Astrocyte (in vitro differentiated cells and primary cell): ENCODE data around the gene SIAH3. TPM values are rescaled to one million over a fixed set of nuclear protein-coding genes. Genes with fewer than 3 reads are reported as not detected.

ENCODE experiments used
- DNase-seq: peaks from one replicate; pipeline ENCODE4 v3.0.0-alpha.2; 2010; ENCODE audit warnings: low read depth
- FAIRE-seq: peaks from 2 replicates; lab custom pipeline; 2011; peaks lifted over from hg19 to GRCh38; lab: Jason Lieb, UNC
- H2AFZ ChIP-seq: 2 replicates; pipeline ENCODE4 v1.6.0; 2012; ENCODE audit warnings: low read depth, low read length, inconsistent platforms
- H3K27ac ChIP-seq: 2 replicates; pipeline ENCODE4 v1.5.1; 2011; ENCODE audit warnings: low read depth, low read length, inconsistent platforms
- H3K27me3 ChIP-seq: 2 replicates; pipeline ENCODE4 v1.6.0; 2011; ENCODE audit warnings: low read length, inconsistent platforms; ENCODE audit not compliant: insufficient read depth
- H3K36me3 ChIP-seq: 2 replicates; pipeline ENCODE4 v1.5.1; 2011; ENCODE audit warnings: low read length, inconsistent platforms; ENCODE audit not compliant: insufficient read depth
- H3K4me1 ChIP-seq: 2 replicates; pipeline ENCODE4 v1.5.1; 2011; ENCODE audit warnings: low read length, inconsistent platforms; ENCODE audit not compliant: insufficient read depth
- H3K4me2 ChIP-seq: 2 replicates; pipeline ENCODE4 v1.6.0; 2012; ENCODE audit warnings: low read length, inconsistent platforms
- H3K4me3 ChIP-seq: 2 replicates; pipeline ENCODE4 v1.5.1; 2011; ENCODE audit warnings: low read depth, mild to moderate bottlenecking, low read length, inconsistent platforms; ENCODE audit not compliant: insufficient read depth
- H3K79me2 ChIP-seq: 2 replicates; pipeline ENCODE4 v1.6.0; 2012; ENCODE audit warnings: mild to moderate bottlenecking, low read length, inconsistent platforms; ENCODE audit not compliant: insufficient read depth
- H3K9ac ChIP-seq: 2 replicates; pipeline ENCODE4 v1.6.0; 2012; ENCODE audit warnings: mild to moderate bottlenecking, low read length, inconsistent platforms
- H3K9me3 ChIP-seq: 2 replicates; pipeline ENCODE4 v1.5.1; 2012; ENCODE audit warnings: low read depth, mild to moderate bottlenecking, low read length, inconsistent platforms; ENCODE audit not compliant: insufficient read depth
- H4K20me1 ChIP-seq: 2 replicates; pipeline ENCODE4 v1.6.0; 2012; ENCODE audit warnings: low read length, inconsistent platforms; ENCODE audit not compliant: insufficient read depth
- H3K27ac Mint-ChIP-seq: one replicate; pipeline ENCODE4 v1.8.0; 2021; ENCODE audit warnings: mild to moderate bottlenecking, mixed read lengths; ENCODE audit not compliant: unreplicated experiment
- H3K27me3 Mint-ChIP-seq: one replicate; pipeline ENCODE4 v1.8.0; 2021; ENCODE audit warnings: low read depth, mixed read lengths; ENCODE audit not compliant: unreplicated experiment
- H3K36me3 Mint-ChIP-seq: one replicate; pipeline ENCODE4 v1.8.0; 2021; ENCODE audit warnings: low read depth, mixed read lengths; ENCODE audit not compliant: unreplicated experiment
- H3K4me1 Mint-ChIP-seq: one replicate; pipeline ENCODE4 v1.8.0; 2021; ENCODE audit warnings: low read depth, mixed read lengths; ENCODE audit not compliant: unreplicated experiment
- H3K4me3 Mint-ChIP-seq: one replicate; pipeline ENCODE4 v1.8.0; 2021; ENCODE audit warnings: mild to moderate bottlenecking, moderate library complexity, mixed read lengths; ENCODE audit not compliant: unreplicated experiment
- H3K9me3 Mint-ChIP-seq: one replicate; pipeline ENCODE4 v1.8.0; 2021; ENCODE audit warnings: mild to moderate bottlenecking, mixed read lengths; ENCODE audit not compliant: unreplicated experiment
- EZH2 ChIP-seq: IDR thresholded peaks from 2 replicates; pipeline ENCODE4 v1.6.1; 2012; ENCODE audit warnings: mild to moderate bottlenecking, low read length, inconsistent platforms; ENCODE audit not compliant: insufficient read depth
- total RNA-seq: library from RNA; stranded (reverse); gene quantifications from 2 replicates; pipeline ENCODE4 v1.2.1, GENCODE V29; 2021
- TF ChIP-seq, protein P1 (sequence below): IDR thresholded peaks from 2 replicates; pipeline ENCODE4 v1.5.1; 2011; ENCODE audit warnings: low read depth, mild to moderate bottlenecking, inconsistent platforms, low read length, moderate library complexity; ENCODE audit not compliant: insufficient read depth

The SIAH3 gene
- total RNA-seq, 1 donor from 2014 or later, result 0.07 TPM

DNA sequence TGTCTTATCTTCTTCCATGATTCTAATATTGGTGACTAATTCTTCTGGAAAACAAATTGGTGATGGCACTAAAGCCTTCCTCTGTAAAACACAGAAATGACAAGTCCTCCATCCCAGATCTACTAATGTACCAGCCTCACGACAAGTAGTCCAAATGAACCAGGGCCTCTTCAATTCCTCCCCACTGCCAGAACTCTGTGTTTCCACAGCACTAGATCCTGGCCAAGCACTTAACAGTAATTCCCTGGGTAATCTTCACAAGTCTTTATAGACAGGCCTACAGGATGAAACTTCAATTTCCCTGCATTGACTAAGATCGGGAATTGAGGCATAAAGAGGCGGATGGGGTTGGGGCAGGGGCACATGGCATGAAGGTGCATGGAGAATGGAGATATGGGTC, 52.7 kb downstream of the SIAH3 start:
- Mint-ChIP-seq H3K4me3 (no peak overlapping the region), H3K9me3 (peaks cover 3% of the 10 kb centered on the region), H3K4me1 (no peaks in the 10 kb centered on the region), H3K27ac (no peak overlapping the region), H3K36me3 (no peaks in the 10 kb centered on the region), H3K27me3 (peaks cover 9% of the 10 kb centered on the region)
- no peak for DNase-seq
- H2AFZ ChIP-seq, result no peak overlapping the region
- no peak overlapping the region for H3K4me3 ChIP-seq
- H3K79me2 ChIP-seq, result no peaks in the 10 kb centered on the region
- no peaks in the 10 kb centered on the region for H3K9me3 ChIP-seq
- no peak for FAIRE-seq
- H3K27ac ChIP-seq, result no peak overlapping the region
- no peaks in the 10 kb centered on the region for H3K36me3 ChIP-seq
- TF ChIP-seq, protein P1, sequence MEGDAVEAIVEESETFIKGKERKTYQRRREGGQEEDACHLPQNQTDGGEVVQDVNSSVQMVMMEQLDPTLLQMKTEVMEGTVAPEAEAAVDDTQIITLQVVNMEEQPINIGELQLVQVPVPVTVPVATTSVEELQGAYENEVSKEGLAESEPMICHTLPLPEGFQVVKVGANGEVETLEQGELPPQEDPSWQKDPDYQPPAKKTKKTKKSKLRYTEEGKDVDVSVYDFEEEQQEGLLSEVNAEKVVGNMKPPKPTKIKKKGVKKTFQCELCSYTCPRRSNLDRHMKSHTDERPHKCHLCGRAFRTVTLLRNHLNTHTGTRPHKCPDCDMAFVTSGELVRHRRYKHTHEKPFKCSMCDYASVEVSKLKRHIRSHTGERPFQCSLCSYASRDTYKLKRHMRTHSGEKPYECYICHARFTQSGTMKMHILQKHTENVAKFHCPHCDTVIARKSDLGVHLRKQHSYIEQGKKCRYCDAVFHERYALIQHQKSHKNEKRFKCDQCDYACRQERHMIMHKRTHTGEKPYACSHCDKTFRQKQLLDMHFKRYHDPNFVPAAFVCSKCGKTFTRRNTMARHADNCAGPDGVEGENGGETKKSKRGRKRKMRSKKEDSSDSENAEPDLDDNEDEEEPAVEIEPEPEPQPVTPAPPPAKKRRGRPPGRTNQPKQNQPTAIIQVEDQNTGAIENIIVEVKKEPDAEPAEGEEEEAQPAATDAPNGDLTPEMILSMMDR, result no peak
- no peak for TF ChIP-seq EZH2
- peaks cover 2% of the 10 kb centered on the region for H3K27me3 ChIP-seq
- H3K4me1 ChIP-seq, result no peaks in the 10 kb centered on the region
- H3K9ac ChIP-seq, result no peak overlapping the region
- no peaks in the 10 kb centered on the region for H4K20me1 ChIP-seq
- H3K4me2 ChIP-seq, result no peak overlapping the region

GRCh38 chr13:45796426-45797235, 54.9 kb downstream of the SIAH3 start:
- peaks cover 2% of the 10 kb centered on the region for H3K27me3 ChIP-seq
- no peaks in the 10 kb centered on the region for H4K20me1 ChIP-seq
- H3K4me3 ChIP-seq, result no peak overlapping the region
- H3K9ac ChIP-seq, result no peak overlapping the region
- DNase-seq (no peak), FAIRE-seq (no peak)
- H3K27ac Mint-ChIP-seq, result no peak overlapping the region
- peaks cover 4% of the 10 kb centered on the region for H3K9me3 Mint-ChIP-seq
- H3K79me2 ChIP-seq, result no peaks in the 10 kb centered on the region
- H3K4me1 ChIP-seq, result no peaks in the 10 kb centered on the region
- H3K9me3 ChIP-seq, result no peaks in the 10 kb centered on the region
- H3K36me3 ChIP-seq, result no peaks in the 10 kb centered on the region
- H3K4me3 Mint-ChIP-seq, result no peak overlapping the region
- H3K4me2 ChIP-seq, result no peak overlapping the region
- peaks cover 3% of the 10 kb centered on the region for H3K36me3 Mint-ChIP-seq
- no peaks in the 10 kb centered on the region for H3K4me1 Mint-ChIP-seq
- no peak overlapping the region for H3K27ac ChIP-seq
- no peak for TF ChIP-seq EZH2
- TF ChIP-seq, protein P1, result no peak
- peaks cover 9% of the 10 kb centered on the region for H3K27me3 Mint-ChIP-seq
- H2AFZ ChIP-seq, result no peak overlapping the region

- H2AFZ ChIP-seq, result no peak overlapping the region
- no peak overlapping the region for H3K4me3 ChIP-seq
- H3K36me3 ChIP-seq, result no peaks in the 10 kb centered on the region
- FAIRE-seq (no peak), DNase-seq (peak; percentile 12)
- Mint-ChIP-seq H3K27ac (no peak overlapping the region), H3K9me3 (peaks cover 2% of the 10 kb centered on the region), H3K4me3 (no peak overlapping the region), H3K27me3 (peaks cover 16% of the 10 kb centered on the region), H3K4me1 (no peaks in the 10 kb centered on the region), H3K36me3 (peaks cover 3% of the 10 kb centered on the region)
- TF ChIP-seq, protein P1, result no peak
- TF ChIP-seq EZH2, result no peak
- H3K4me2 ChIP-seq, result no peak overlapping the region
- H3K4me1 ChIP-seq, result no peaks in the 10 kb centered on the region
- H3K79me2 ChIP-seq, result no peaks in the 10 kb centered on the region
- peaks cover 4% of the 10 kb centered on the region for H3K27me3 ChIP-seq
- no peaks in the 10 kb centered on the region for H3K9me3 ChIP-seq
- H3K9ac ChIP-seq, result no peak overlapping the region
- H4K20me1 ChIP-seq, result no peaks in the 10 kb centered on the region
- no peak overlapping the region for H3K27ac ChIP-seq
These were observed 58.7 kb downstream of the SIAH3 start for GRCh38 chr13:45792827-45793303.
